Prostate gland (tissue), 2 donors: Measurements from ENCODE around the gene NLN. TPM values are rescaled to one million over a fixed set of nuclear protein-coding genes. Genes with fewer than 3 reads are reported as not detected.

ENCODE experiments used
- DNase-seq: peaks from one replicate; pipeline ENCODE4 v3.0.0-alpha.2; 2019; ENCODE audit warnings: low spot score
- H3K27ac ChIP-seq, 2 donors: fragments of 200-600 bp; sonication (generic); 2 replicates each; pipeline ENCODE4 v1.5.1; 2017 to 2019
- H3K27me3 ChIP-seq: fragments of 200-600 bp; sonication (generic); replicated peaks from 2 replicates; pipeline ENCODE4 v1.5.1; 2019; ENCODE audit not compliant: insufficient read depth
- H3K36me3 ChIP-seq, 2 donors: fragments of 200-600 bp; sonication (generic); 1 replicate in 1 of 2; 2 replicates in 1 of 2; pipeline versions ENCODE4 v1.5.1 to v1.8.1; 2017 to 2019
- H3K4me1 ChIP-seq: fragments of 200-600 bp; sonication (generic); replicated peaks from 2 replicates; pipeline ENCODE4 v1.5.1; 2019
- H3K4me3 ChIP-seq, 2 donors: fragments of 200-600 bp; sonication (generic); 2 replicates each; pipeline ENCODE4 v1.5.1; 2017 to 2019
- H3K9me3 ChIP-seq: fragments of 200-600 bp; sonication (generic); 2 replicates; pipeline ENCODE4 v1.5.1; 2017
- POLR2A ChIP-seq: fragments of 450-650 bp; IDR thresholded peaks from one replicate; pipeline ENCODE4 v1.6.1; 2016; ENCODE audit warnings: antibody characterized with exemption, mild to moderate bottlenecking
- POLR2AphosphoS5 ChIP-seq: sonication (generic); formaldehyde crosslinking; IDR thresholded peaks from one replicate; pipeline ENCODE4 v1.6.1; 2017; ENCODE audit warnings: antibody characterized with exemption
- WGBS: methylation state at CpG from one replicate; pipeline ENCODE4 v1.1.5; 2018; 5-methylcytosine and 5-hydroxymethylcytosine counted together
- intact Hi-C: fragments of 100-400 bp; cut with DNase I; formaldehyde crosslinking; loops from one replicate; pipeline ENCODE4 v1.14.2; 2022
- total RNA-seq, 2 donors: library from RNA; depleted of rRNA; stranded (reverse); fragments of >200 nt; gene quantifications; one replicate each; pipeline ENCODE4 v1.1.0, GENCODE V29; 2016
- TF ChIP-seq, protein P1 (sequence below), 4 experiments: fragments of 200-600 bp in 2 of 4; fragments of 450-650 bp in 2 of 4; sonication (generic) in 2 of 4; IDR thresholded peaks; 1 replicate in 3 of 4; 2 replicates in 1 of 4; pipeline ENCODE4 v1.5.1; 2016 to 2019; ENCODE audit warnings: antibody characterized with exemption in 4 of 4, mild to moderate bottlenecking in 2 of 4, moderate library complexity in 2 of 4

Gene NLN
- total RNA-seq, 2 donors from 2014 or later = 10.0 to 10.8 TPM

DNA sequence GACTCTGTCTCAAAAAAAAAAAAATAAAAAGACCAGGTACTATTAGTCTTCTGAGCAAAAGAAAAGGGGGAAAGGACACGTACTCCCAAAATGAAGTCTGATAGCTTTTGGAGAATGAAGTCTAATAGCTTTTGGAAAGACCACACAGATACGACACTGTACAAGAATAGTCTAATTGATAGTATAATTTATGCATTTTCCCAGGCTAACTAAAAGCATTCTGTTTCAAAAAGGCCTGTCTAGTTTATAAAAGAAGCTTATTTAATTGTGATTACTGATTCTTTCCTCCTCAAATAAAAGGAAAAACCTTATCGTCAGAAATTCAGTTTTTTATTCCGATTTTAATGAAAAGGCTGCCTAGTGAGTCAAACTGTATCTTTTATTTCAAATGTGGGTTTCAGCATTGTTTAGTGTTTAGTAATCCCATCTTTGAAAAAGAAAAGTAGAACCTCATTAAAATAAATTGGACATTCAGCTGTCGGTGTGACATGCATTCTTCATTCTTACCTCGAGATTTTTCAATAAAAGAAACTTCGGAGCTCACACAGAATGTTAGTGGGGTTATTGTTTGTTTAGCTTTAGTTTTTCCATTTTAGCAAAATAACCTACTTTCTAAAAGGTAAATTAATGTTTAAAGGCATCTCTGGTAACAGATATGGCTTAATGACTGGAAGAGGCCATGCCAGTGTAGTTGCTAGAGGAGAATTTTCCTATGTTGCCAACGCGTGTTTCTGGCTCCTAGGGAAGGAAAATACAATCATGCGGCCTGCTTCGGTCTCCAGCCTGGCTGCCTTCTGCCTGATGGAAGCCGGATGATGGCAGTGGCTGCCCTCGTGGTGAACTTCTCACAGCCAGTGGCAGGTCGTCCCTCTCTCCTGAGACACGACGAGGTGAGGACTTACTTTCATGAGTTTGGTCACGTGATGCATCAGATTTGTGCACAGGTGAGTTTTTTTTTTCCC lies 70.0 kb downstream of the NLN start:
- Histone ChIP-seq H3K4me1 (no peaks in the 10 kb centered on the region), H3K27ac (no peak overlapping the region), H3K27me3 (no peaks in the 10 kb centered on the region), H3K36me3 (no peaks in the 10 kb centered on the region), H3K9me3 (no peaks in the 10 kb centered on the region), H3K4me3 (no peak overlapping the region)
- TF ChIP-seq POLR2AphosphoS5 (no peak), POLR2A (no peak)
- TF ChIP-seq, protein P1, sequence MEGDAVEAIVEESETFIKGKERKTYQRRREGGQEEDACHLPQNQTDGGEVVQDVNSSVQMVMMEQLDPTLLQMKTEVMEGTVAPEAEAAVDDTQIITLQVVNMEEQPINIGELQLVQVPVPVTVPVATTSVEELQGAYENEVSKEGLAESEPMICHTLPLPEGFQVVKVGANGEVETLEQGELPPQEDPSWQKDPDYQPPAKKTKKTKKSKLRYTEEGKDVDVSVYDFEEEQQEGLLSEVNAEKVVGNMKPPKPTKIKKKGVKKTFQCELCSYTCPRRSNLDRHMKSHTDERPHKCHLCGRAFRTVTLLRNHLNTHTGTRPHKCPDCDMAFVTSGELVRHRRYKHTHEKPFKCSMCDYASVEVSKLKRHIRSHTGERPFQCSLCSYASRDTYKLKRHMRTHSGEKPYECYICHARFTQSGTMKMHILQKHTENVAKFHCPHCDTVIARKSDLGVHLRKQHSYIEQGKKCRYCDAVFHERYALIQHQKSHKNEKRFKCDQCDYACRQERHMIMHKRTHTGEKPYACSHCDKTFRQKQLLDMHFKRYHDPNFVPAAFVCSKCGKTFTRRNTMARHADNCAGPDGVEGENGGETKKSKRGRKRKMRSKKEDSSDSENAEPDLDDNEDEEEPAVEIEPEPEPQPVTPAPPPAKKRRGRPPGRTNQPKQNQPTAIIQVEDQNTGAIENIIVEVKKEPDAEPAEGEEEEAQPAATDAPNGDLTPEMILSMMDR (IDR thresholded peaks at IDR 0.05) = no peak
- WGBS = 67% methylated on average over 17 of the region's 17 CpGs
- intact Hi-C loops = no loop called here
- no peak for DNase-seq

DNA sequence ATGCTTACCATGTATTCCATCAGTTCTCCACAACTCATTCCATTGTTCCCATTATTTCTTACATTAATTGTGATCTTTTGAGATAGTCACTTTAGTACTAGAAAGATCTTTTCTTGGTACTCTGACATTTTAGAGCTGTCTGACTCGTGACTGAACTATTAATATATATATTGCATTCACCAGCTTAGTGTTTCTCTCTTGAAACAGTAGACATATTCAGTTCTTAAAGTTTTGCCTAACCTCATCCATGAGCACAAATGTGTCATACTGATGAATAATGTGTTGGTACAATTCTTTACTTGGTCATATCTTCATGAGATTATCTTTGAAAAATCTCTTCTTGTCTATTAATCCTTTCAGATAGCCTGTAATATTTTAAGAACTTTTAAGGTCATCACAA lies 74.3 kb downstream of the NLN start:
- no peak for DNase-seq
- TF ChIP-seq POLR2A (no peak), POLR2AphosphoS5 (no peak)
- TF ChIP-seq, protein P1 (IDR thresholded peaks at IDR 0.05) = no peak
- 91% methylated on average over 1 of the region's 1 CpG for WGBS
- Histone ChIP-seq H3K36me3 (no peaks in the 10 kb centered on the region), H3K4me3 (no peak overlapping the region), H3K27ac (no peak overlapping the region), H3K9me3 (no peaks in the 10 kb centered on the region), H3K27me3 (no peaks in the 10 kb centered on the region), H3K4me1 (no peaks in the 10 kb centered on the region)
- intact Hi-C loops = no loop called here

DNA sequence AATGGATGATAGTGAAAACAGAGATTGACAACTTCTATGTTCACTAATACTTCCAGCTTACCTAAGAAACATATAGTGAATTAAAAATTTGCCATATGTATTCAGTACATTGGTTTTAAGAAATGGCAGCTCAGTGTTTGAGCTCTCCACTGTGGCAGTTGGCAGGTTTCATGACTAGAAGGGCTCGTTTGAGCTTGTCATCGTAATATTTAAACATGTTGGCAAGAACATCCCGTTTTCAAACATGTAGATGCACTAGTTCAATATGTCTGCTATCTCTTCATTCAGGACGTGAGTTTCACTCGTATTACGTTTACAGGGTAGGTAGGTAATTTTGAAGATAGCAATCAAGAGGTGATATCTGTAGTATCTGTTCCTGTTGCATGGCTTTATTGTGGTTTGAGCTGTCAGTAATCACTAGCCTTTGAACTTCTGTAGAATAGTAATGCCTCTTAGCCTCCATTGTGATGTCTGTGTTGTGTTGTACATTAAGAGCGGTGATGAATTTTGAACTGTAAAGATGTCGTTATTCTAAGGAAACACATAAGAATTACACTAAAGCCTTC lies 74.8 kb downstream of the NLN start:
- Histone ChIP-seq H3K4me3 (no peak overlapping the region), H3K36me3 (no peaks in the 10 kb centered on the region), H3K4me1 (no peaks in the 10 kb centered on the region), H3K27ac (no peak overlapping the region), H3K27me3 (no peaks in the 10 kb centered on the region), H3K9me3 (no peaks in the 10 kb centered on the region)
- intact Hi-C loops = no loop called here
- TF ChIP-seq POLR2AphosphoS5 = no peak
- TF ChIP-seq, protein P1 (IDR thresholded peaks at IDR 0.05) = no peak
- TF ChIP-seq POLR2A = no peak
- no peak for DNase-seq
- WGBS = 63% methylated on average over 8 of the region's 8 CpGs

DNA sequence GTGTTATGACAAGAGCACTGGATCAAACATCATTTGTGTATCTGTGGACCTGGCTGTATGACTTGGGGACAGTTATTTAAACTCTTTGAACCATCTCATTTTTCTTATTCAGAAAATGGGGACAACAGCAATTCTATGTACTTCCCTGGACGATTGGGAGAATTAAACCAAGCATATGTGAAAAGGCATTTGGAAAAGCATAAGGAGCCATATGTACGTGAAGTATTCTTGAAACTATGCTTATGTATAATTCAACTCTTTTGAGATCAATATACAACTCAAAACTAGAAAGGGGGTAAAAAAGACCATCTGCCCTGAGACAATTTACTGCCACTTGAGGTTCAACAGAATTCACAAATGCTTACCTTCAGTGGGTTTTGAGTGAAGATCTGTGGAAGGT lies 75.5 kb downstream of the NLN start:
- DNase-seq = no peak
- intact Hi-C loops = no loop called here
- TF ChIP-seq POLR2AphosphoS5 (no peak), POLR2A (no peak)
- TF ChIP-seq, protein P1 (IDR thresholded peaks at IDR 0.05) = no peak
- H3K4me1 ChIP-seq = no peaks in the 10 kb centered on the region
- no peaks in the 10 kb centered on the region for H3K27me3 ChIP-seq
- WGBS = 87% methylated on average over 2 of the region's 2 CpGs
- H3K27ac ChIP-seq = no peak overlapping the region
- no peak overlapping the region for H3K4me3 ChIP-seq
- no peaks in the 10 kb centered on the region for H3K9me3 ChIP-seq
- no peaks in the 10 kb centered on the region for H3K36me3 ChIP-seq
